ENCODE results near the gene MRRF.
A peak's percentile ranks its signal among the peaks of the same experiment; 100 is the strongest.

MRRF gene

DNA sequence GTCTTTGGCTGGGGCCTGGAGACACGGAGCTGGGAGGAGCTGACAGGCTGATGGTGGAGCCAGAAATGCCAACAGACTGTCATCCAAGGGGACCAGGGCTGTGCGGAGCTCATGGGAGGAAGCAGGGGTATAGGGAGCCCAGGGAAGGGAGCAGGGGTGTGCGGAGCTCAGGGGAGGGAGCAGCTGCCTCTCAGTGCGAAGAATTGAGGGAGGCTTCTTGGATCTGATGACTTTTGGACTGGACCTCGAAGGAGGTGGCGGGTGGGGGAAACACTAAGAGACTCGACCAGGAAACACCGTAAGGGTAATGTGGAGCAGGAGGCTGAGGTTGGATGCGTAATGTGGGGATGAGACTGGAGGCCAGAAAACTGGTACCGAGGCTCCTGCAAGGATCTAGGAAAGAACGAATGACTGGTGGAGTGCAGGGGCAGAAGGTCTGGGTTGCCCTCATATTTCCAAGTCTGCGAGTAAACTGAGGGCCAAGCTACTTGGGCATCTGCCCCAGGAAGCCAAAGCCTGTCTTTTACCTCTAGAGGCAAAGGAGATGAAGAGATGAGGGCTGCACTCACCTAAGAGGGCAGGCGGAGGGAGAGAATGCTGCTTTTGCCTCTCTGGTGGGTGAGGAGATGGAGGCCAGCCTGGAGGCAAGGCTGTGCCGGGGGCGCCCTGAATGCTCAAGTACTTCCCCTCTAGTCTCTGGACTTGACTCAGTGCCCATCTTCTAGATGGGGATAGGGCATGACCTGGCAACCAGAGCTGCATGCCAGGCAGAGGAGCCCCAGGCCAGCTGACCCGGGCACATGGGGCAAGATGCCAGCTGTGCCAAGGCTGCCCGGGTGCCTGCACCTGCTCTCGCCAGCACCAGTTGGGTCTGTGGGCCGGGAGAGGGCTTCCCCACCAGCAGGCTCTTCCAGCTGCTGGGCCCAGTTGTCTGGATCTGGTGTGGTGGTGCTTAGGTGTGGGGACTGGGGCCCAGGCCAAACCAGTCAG is 108.5 kb downstream of the MRRF start:
- no peak for DNase-seq (ENCODE audit: low read depth, low spot score)
- H3K9me3 ChIP-seq (ENCODE audit: insufficient read depth, low read length): peaks cover 8% of the 10 kb centered on the region; the same call in 1 of the 2 replicates
- no peak overlapping the region for H3K9ac ChIP-seq (ENCODE audit: insufficient read length, low read depth)
- TF ChIP-seq YY1 (IDR thresholded peaks at IDR 0.05; ENCODE audit: insufficient read depth, insufficient read length) (no peak), SUZ12 (IDR thresholded peaks at IDR 0.05; ENCODE audit: extremely low read depth, insufficient read depth, insufficient read length) (no peak), ZNF274 (IDR thresholded peaks at IDR 0.05; ENCODE audit: low read depth, low read length) (no peak)
- peaks cover 54% of the 10 kb centered on the region for H3K27me3 ChIP-seq (ENCODE audit: insufficient read depth, insufficient read length)
- H3K4me1 ChIP-seq (ENCODE audit: insufficient read depth, insufficient read length): peaks cover 25% of the 10 kb centered on the region
- H3K36me3 ChIP-seq (ENCODE audit: insufficient read depth, insufficient read length, low read length): no peaks in the 10 kb centered on the region
- H3K4me3 ChIP-seq (ENCODE audit: insufficient read length, low read depth): no peak overlapping the region

DNA sequence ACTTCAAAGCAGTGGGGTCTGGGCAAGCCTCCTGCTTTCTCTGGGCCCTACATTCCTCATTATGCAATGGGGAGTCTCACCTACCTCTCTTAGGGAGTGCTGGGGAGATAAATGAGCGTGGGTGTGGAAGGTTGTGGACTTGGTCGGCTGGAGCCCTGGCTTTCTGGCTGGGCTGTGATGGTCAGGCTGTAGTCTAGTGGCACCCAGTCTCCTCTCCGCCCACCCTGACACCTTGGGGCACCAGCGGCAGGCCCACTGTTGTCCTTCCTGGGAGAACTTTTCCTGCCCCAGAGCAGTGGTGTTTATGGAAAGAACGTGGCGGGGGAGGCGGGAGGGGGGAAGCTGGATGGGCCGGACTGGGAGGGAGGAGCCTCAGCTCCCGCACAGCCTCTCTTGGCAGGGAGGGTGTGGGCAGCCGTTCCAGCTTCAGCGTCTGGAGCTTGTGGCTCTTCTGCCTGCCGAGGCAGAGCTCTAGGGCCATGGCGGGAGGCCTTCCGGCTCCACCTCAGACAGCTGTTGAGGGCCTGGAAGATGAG is 110.3 kb downstream of the MRRF start:
- Histone ChIP-seq H3K27me3 (ENCODE audit: insufficient read depth, insufficient read length) (peaks cover 39% of the 10 kb centered on the region), H3K4me1 (ENCODE audit: insufficient read depth, insufficient read length) (peaks cover 24% of the 10 kb centered on the region), H3K4me3 (ENCODE audit: insufficient read length, low read depth) (no peak overlapping the region), H3K36me3 (ENCODE audit: insufficient read depth, insufficient read length, low read length) (no peaks in the 10 kb centered on the region), H3K9ac (ENCODE audit: insufficient read length, low read depth) (peak overlapping the region; percentile 69), H3K9me3 (ENCODE audit: insufficient read depth, low read length) (peaks cover 8% of the 10 kb centered on the region)
- no peak for DNase-seq (ENCODE audit: low read depth, low spot score)
- no peak for TF ChIP-seq ZNF274 (IDR thresholded peaks at IDR 0.05; ENCODE audit: low read depth, low read length)
- no peak for TF ChIP-seq YY1 (IDR thresholded peaks at IDR 0.05; ENCODE audit: insufficient read depth, insufficient read length)
- no peak for TF ChIP-seq SUZ12 (IDR thresholded peaks at IDR 0.05; ENCODE audit: extremely low read depth, insufficient read depth, insufficient read length)

DNA sequence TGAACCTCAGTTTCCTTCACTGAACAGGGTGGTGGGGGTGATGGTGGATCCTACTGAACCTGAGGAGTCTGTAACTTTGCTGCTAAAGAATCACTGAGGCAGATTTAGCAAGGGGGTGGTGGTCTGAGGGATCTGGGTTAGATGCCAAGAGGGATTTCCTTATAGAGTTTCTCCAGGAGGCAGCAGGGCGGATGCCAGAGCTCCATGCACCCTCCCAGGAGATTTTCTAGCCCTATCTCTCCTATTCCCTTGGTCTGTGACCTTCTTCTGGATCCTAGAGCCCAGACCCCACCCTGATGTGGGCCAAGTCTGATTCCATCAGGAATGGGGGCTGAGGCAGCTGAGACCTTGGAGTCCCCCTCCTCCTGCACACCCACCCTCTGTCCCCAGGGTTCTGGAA is 112.1 kb downstream of the MRRF start:
- Histone ChIP-seq H3K9me3 (ENCODE audit: insufficient read depth, low read length) (peaks cover 10% of the 10 kb centered on the region), H3K4me3 (ENCODE audit: insufficient read length, low read depth) (no peak overlapping the region), H3K4me1 (ENCODE audit: insufficient read depth, insufficient read length) (peaks cover 20% of the 10 kb centered on the region), H3K9ac (ENCODE audit: insufficient read length, low read depth) (no peak overlapping the region), H3K36me3 (ENCODE audit: insufficient read depth, insufficient read length, low read length) (no peaks in the 10 kb centered on the region), H3K27me3 (ENCODE audit: insufficient read depth, insufficient read length) (peaks cover 22% of the 10 kb centered on the region)
- no peak for TF ChIP-seq SUZ12 (IDR thresholded peaks at IDR 0.05; ENCODE audit: extremely low read depth, insufficient read depth, insufficient read length)
- TF ChIP-seq ZNF274 (IDR thresholded peaks at IDR 0.05; ENCODE audit: low read depth, low read length): no peak
- TF ChIP-seq YY1 (IDR thresholded peaks at IDR 0.05; ENCODE audit: insufficient read depth, insufficient read length): no peak
- no peak for DNase-seq (ENCODE audit: low read depth, low spot score)

DNA sequence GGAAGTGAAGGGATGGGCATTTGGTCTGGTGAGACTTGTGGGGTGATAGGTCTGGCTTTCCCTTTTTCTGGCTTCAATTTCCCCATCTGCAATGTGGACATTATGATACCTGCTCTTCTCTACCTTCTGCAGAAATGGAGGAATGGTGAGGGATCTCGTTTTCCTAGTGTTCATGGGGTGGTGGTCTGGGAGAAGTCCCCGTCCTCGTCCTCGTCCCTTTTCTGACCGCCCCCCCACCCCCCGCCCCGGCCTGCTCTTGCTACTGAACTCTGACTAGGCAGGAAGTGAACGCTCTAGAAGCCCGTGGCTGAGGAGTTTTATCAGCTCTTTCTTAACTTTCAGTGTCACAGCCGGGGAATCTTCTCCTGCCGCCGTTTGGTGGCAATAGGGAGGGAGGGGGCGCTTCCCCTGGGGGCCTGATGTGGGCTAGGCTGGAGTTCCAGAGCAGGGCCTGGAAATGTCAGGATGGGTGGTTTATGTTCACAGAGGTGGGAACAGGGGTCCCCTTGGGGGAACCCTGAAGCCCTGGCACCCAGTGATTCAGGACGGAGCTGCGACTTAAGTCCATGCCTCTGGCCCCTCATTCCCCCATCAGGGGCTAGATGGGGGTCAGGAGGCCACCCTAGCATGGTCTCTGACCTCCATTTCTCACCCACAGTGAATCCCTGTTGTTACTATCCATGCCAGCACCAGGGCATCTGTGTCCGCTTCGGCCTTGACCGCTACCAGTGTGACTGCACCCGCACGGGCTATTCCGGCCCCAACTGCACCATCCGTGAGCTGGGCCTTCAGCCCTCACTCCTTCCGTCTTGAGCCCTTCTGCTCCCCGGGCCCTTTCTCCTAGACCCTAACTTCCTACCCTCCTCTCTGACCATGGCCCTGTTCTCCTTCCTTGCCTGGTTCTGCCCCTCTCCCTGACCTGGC is 112.8 kb downstream of the MRRF start:
- no peak for DNase-seq (ENCODE audit: low read depth, low spot score)
- no peaks in the 10 kb centered on the region for H3K36me3 ChIP-seq (ENCODE audit: insufficient read depth, insufficient read length, low read length)
- TF ChIP-seq YY1 (IDR thresholded peaks at IDR 0.05; ENCODE audit: insufficient read depth, insufficient read length): no peak
- TF ChIP-seq ZNF274 (IDR thresholded peaks at IDR 0.05; ENCODE audit: low read depth, low read length): no peak
- no peak for TF ChIP-seq SUZ12 (IDR thresholded peaks at IDR 0.05; ENCODE audit: extremely low read depth, insufficient read depth, insufficient read length)
- H3K27me3 ChIP-seq (ENCODE audit: insufficient read depth, insufficient read length): peaks cover 15% of the 10 kb centered on the region
- no peak overlapping the region for H3K9ac ChIP-seq (ENCODE audit: insufficient read length, low read depth)
- H3K9me3 ChIP-seq (ENCODE audit: insufficient read depth, low read length): peaks cover 10% of the 10 kb centered on the region
- H3K4me3 ChIP-seq (ENCODE audit: insufficient read length, low read depth): no peak overlapping the region
- peaks cover 20% of the 10 kb centered on the region for H3K4me1 ChIP-seq (ENCODE audit: insufficient read depth, insufficient read length)

DNA sequence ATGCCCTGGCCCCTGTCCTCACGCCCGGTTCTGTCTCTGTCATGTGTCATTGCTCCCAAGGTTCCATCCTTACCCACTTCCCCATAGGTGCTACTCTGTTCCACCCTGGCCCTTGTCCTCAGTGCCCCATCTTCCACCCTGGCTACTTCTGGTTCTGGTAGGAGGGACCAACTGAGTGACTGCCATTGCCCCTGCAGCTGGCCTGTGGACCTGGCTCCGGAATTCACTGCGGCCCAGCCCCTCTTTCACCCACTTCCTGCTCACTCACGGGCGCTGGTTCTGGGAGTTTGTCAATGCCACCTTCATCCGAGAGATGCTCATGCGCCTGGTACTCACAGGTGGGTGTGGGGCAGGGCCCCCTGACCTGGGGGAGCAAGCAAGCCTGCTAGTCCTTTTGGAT is 113.6 kb downstream of the MRRF start:
- no peak overlapping the region for H3K9ac ChIP-seq (ENCODE audit: insufficient read length, low read depth)
- DNase-seq (ENCODE audit: low read depth, low spot score): no peak
- H3K27me3 ChIP-seq (ENCODE audit: insufficient read depth, insufficient read length): peaks cover 7% of the 10 kb centered on the region
- TF ChIP-seq ZNF274 (IDR thresholded peaks at IDR 0.05; ENCODE audit: low read depth, low read length): no peak
- no peak for TF ChIP-seq SUZ12 (IDR thresholded peaks at IDR 0.05; ENCODE audit: extremely low read depth, insufficient read depth, insufficient read length)
- TF ChIP-seq YY1 (IDR thresholded peaks at IDR 0.05; ENCODE audit: insufficient read depth, insufficient read length): no peak
- H3K4me1 ChIP-seq (ENCODE audit: insufficient read depth, insufficient read length): peaks cover 20% of the 10 kb centered on the region
- no peak overlapping the region for H3K4me3 ChIP-seq (ENCODE audit: insufficient read length, low read depth)
- H3K36me3 ChIP-seq (ENCODE audit: insufficient read depth, insufficient read length, low read length): no peaks in the 10 kb centered on the region
- H3K9me3 ChIP-seq (ENCODE audit: insufficient read depth, low read length): peaks cover 10% of the 10 kb centered on the region

DNA sequence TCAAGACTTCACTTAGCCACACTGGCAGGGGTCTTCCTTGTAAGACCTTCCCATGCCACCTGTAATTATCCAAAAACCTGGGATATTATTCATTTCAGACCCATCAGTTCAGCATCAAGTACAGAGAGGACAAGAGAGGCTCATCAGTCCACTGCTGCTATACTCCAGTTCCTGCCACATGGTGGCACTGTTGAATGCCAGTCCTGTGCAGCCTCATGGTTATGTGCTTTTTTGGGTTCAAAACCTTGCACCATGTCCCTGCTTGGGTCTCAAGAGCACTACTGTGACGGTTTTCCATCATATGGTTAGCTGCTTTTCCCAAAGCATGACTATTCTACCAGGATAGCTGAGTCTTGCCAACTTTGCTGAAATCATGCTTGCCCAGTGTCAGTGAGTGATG is 114.7 kb downstream of the MRRF start:
- Histone ChIP-seq H3K4me3 (ENCODE audit: insufficient read length, low read depth) (no peak overlapping the region), H3K36me3 (ENCODE audit: insufficient read depth, insufficient read length, low read length) (no peaks in the 10 kb centered on the region), H3K9me3 (ENCODE audit: insufficient read depth, low read length) (peaks cover 10% of the 10 kb centered on the region), H3K27me3 (ENCODE audit: insufficient read depth, insufficient read length) (peaks cover 3% of the 10 kb centered on the region), H3K4me1 (ENCODE audit: insufficient read depth, insufficient read length) (peaks cover 20% of the 10 kb centered on the region), H3K9ac (ENCODE audit: insufficient read length, low read depth) (no peak overlapping the region)
- DNase-seq (ENCODE audit: low read depth, low spot score): no peak
- TF ChIP-seq SUZ12 (IDR thresholded peaks at IDR 0.05; ENCODE audit: extremely low read depth, insufficient read depth, insufficient read length) (no peak), ZNF274 (IDR thresholded peaks at IDR 0.05; ENCODE audit: low read depth, low read length) (no peak), YY1 (IDR thresholded peaks at IDR 0.05; ENCODE audit: insufficient read depth, insufficient read length) (no peak)
